DMS53 treated with DMSO at 0.1 percent for 48 hours (cell line): ENCODE data around the gene PRH2.

Experiments
- DNase-seq: peaks from one replicate; lab custom pipeline; 2025; ENCODE audit not compliant: unreplicated experiment; lab: John Stamatoyannopoulos, UW

The PRH2 gene

GRCh38 chr12:10959804-10960203, 30.8 kb downstream of the PRH2 start:
- DNase-seq = no peak

GRCh38 chr12:10960211-10960610, 31.2 kb downstream of the PRH2 start:
- no peak for DNase-seq

GRCh38 chr12:10965476-10965875, 36.4 kb downstream of the PRH2 start:
- no peak for DNase-seq

GRCh38 chr12:10966314-10966713, 37.3 kb downstream of the PRH2 start:
- DNase-seq = no peak

GRCh38 chr12:10967409-10967808, 38.4 kb downstream of the PRH2 start:
- no peak for DNase-seq

- DNase-seq = no peak
These were observed 39.9 kb downstream of the PRH2 start for GRCh38 chr12:10968765-10969456.

GRCh38 chr12:10974965-10975364, 45.9 kb downstream of the PRH2 start:
- DNase-seq = no peak

GRCh38 chr12:10982244-10982643, 53.2 kb downstream of the PRH2 start:
- no peak for DNase-seq
